OCI-LY3 (cell line): ENCODE results near the gene SELENOK.

Experiments used
- H2AFZ ChIP-seq: fragments of 200-600, 300-600 bp; shearing (Covaris generic); 2 replicates; pipeline ENCODE4 v1.6.0; 2014; ENCODE audit warnings: antibody characterized with exemption, low read depth, low read length
- H3K27ac ChIP-seq: fragments of 200-600, 300-600 bp; sonication (generic); 2 replicates; pipeline ENCODE4 v1.5.1; 2014; ENCODE audit warnings: mild to moderate bottlenecking, low read length, moderate library complexity, mixed read lengths
- H3K27me3 ChIP-seq: fragments of 200-600, 300-600 bp; sonication (generic); 2 replicates; pipeline ENCODE4 v1.6.1; 2014; ENCODE audit warnings: low read depth, low read length, mixed read lengths
- H3K36me3 ChIP-seq: fragments of 200-600, 300-600 bp; sonication (generic); replicated peaks from 2 replicates; pipeline ENCODE3; 2014; ENCODE audit warnings: low read depth, low read length, mixed read lengths
- H3K4me1 ChIP-seq: fragments of 300-600, 200-600 bp; sonication (generic); 2 replicates; pipeline ENCODE4 v1.6.1; 2014; ENCODE audit warnings: low read length, mixed read lengths
- H3K4me2 ChIP-seq: fragments of 200-600, 300-600 bp; sonication (generic); 2 replicates; pipeline ENCODE4 v1.6.1; 2014; ENCODE audit warnings: low read length, mixed read lengths
- H3K4me3 ChIP-seq: fragments of 300-600, 200-600 bp; sonication (generic); 2 replicates; pipeline ENCODE4 v1.5.1; 2014; ENCODE audit warnings: antibody characterized with exemption, mild to moderate bottlenecking, low read length, moderate library complexity
- H3K79me2 ChIP-seq: fragments of 300-600, 200-600 bp; shearing (Covaris generic); 2 replicates; pipeline ENCODE4 v1.6.1; 2014; ENCODE audit warnings: mild to moderate bottlenecking, low read length, mixed read lengths
- H3K9ac ChIP-seq: fragments of 300-600, 200-600 bp; shearing (Covaris generic); 2 replicates; pipeline ENCODE4 v1.6.0; 2014; ENCODE audit warnings: mild to moderate bottlenecking, low read length, moderate library complexity
- H3K9me3 ChIP-seq: fragments of 200-600, 300-600 bp; shearing (Covaris generic); 2 replicates; pipeline ENCODE4 v1.6.1; 2014; ENCODE audit warnings: low read length, mixed read lengths; ENCODE audit not compliant: insufficient read depth
- H4K20me1 ChIP-seq: fragments of 200-600, 300-600 bp; sonication (generic); 2 replicates; pipeline ENCODE4 v1.6.1; 2016; ENCODE audit warnings: low read length, mixed read lengths; ENCODE audit not compliant: insufficient read depth
- CTCF ChIP-seq: fragments of 200-600, 300-600 bp; sonication (generic); IDR thresholded peaks from 2 replicates; pipeline ENCODE4 v1.5.1; 2014; ENCODE audit warnings: antibody characterized with exemption, low read length, low read depth
- EZH2phosphoT487 ChIP-seq: fragments of 200-600 bp; shearing (Covaris generic); IDR thresholded peaks from 2 replicates; pipeline ENCODE4 v1.6.1; 2018; ENCODE audit warnings: antibody characterized with exemption, mixed run types, low read depth

SELENOK gene

GRCh38 chr3:53891497-53892285, at the start of gene SELENOK:
Gene SELENOK (minus strand): TSS chr3:53891859.
- peak within 1 kb of the TSS; percentile 79 for H3K27ac ChIP-seq
- H3K9me3 ChIP-seq = no peaks in the 10 kb centered on the region
- H3K4me1 ChIP-seq = peaks cover 18% of the 10 kb centered on the region
- H3K4me2 ChIP-seq = peak within 1 kb of the TSS; percentile 93
- H3K9ac ChIP-seq = peak within 1 kb of the TSS; percentile 91
- peaks cover 23% of the 10 kb centered on the region for H3K36me3 ChIP-seq
- no peaks in the 10 kb centered on the region for H3K27me3 ChIP-seq
- H3K4me3 ChIP-seq = peak within 1 kb of the TSS; percentile 92
- peaks cover 6% of the 10 kb centered on the region; the same call in 1 of the 2 replicates for H4K20me1 ChIP-seq
- peak within 1 kb of the TSS; percentile 39 for H2AFZ ChIP-seq
- H3K79me2 ChIP-seq = peaks cover 48% of the 10 kb centered on the region
- no peak for TF ChIP-seq EZH2phosphoT487
- no peak for TF ChIP-seq CTCF

GRCh38 chr3:53941184-53941583, 49.5 kb upstream of the SELENOK start:
- Histone ChIP-seq H3K27me3 (peaks cover 21% of the 10 kb centered on the region), H3K36me3 (no peaks in the 10 kb centered on the region), H2AFZ (no peak overlapping the region), H3K4me3 (no peak overlapping the region), H4K20me1 (no peaks in the 10 kb centered on the region), H3K4me2 (no peak overlapping the region), H3K79me2 (no peaks in the 10 kb centered on the region), H3K9me3 (peaks cover 3% of the 10 kb centered on the region; the same call in 1 of the 2 replicates), H3K4me1 (peaks cover 5% of the 10 kb centered on the region; the same call in 1 of the 2 replicates), H3K9ac (no peak overlapping the region), H3K27ac (no peak overlapping the region)
- TF ChIP-seq CTCF (no peak), EZH2phosphoT487 (no peak)

- Histone ChIP-seq H3K4me3 (no peak overlapping the region), H3K4me1 (peaks cover 5% of the 10 kb centered on the region; the same call in 1 of the 2 replicates), H3K9me3 (peaks cover under 1% of the 10 kb centered on the region; the same call in 1 of the 2 replicates), H3K27me3 (peaks cover 21% of the 10 kb centered on the region), H3K27ac (no peak overlapping the region), H3K36me3 (no peaks in the 10 kb centered on the region), H3K79me2 (no peaks in the 10 kb centered on the region), H4K20me1 (no peaks in the 10 kb centered on the region), H3K9ac (no peak overlapping the region), H3K4me2 (no peak overlapping the region), H2AFZ (no peak overlapping the region)
- TF ChIP-seq EZH2phosphoT487 (no peak), CTCF (no peak)
Measured at GRCh38 chr3:53940623-53941022, 49.0 kb upstream of the SELENOK start.

- Histone ChIP-seq H3K79me2 (no peaks in the 10 kb centered on the region), H3K4me1 (peaks cover 5% of the 10 kb centered on the region; the same call in 1 of the 2 replicates), H2AFZ (no peak overlapping the region), H3K36me3 (no peaks in the 10 kb centered on the region), H3K4me2 (no peak overlapping the region), H3K9ac (no peak overlapping the region), H3K9me3 (peaks cover 6% of the 10 kb centered on the region; the same call in 1 of the 2 replicates), H3K27ac (no peak overlapping the region), H4K20me1 (no peaks in the 10 kb centered on the region), H3K27me3 (peaks cover 21% of the 10 kb centered on the region), H3K4me3 (no peak overlapping the region)
- peak; percentile 14; the same call in 1 of the 2 replicates for TF ChIP-seq CTCF
- no peak for TF ChIP-seq EZH2phosphoT487
Measured at GRCh38 chr3:53939813-53940212, 48.2 kb upstream of the SELENOK start.
